GM12873 (cell line): Measurements from ENCODE around the gene RIN3.

Source experiments
- TF ChIP-seq, protein P1 (sequence below): IDR thresholded peaks from 2 replicates; pipeline ENCODE4 v1.5.1; 2012; ENCODE audit warnings: low read depth, mild to moderate bottlenecking, moderate library complexity, low read length, control low read depth; ENCODE audit not compliant: insufficient read depth; ENCODE audit errors: missing control alignments

RIN3 gene

DNA sequence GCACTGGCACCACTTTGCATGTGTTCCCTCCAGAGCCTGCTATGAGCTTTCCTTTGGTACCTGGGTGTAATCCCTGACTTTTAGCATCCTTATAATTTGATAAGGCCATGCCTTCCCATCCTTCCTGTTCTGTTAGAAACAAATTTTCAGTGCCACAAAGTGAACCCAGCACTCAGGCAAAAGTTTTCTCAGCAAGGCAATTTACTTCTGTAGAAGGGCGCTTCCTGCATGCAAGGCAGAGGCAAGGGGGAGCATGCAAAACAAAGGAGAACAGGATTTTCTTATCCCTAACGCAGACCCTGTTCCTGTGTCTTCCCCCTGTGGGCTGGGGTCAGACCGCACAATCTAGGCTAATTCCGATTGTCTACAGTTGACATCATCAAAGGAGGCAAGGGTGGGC is 108.7 kb downstream of the RIN3 start:
- TF ChIP-seq, protein P1, sequence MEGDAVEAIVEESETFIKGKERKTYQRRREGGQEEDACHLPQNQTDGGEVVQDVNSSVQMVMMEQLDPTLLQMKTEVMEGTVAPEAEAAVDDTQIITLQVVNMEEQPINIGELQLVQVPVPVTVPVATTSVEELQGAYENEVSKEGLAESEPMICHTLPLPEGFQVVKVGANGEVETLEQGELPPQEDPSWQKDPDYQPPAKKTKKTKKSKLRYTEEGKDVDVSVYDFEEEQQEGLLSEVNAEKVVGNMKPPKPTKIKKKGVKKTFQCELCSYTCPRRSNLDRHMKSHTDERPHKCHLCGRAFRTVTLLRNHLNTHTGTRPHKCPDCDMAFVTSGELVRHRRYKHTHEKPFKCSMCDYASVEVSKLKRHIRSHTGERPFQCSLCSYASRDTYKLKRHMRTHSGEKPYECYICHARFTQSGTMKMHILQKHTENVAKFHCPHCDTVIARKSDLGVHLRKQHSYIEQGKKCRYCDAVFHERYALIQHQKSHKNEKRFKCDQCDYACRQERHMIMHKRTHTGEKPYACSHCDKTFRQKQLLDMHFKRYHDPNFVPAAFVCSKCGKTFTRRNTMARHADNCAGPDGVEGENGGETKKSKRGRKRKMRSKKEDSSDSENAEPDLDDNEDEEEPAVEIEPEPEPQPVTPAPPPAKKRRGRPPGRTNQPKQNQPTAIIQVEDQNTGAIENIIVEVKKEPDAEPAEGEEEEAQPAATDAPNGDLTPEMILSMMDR: no peak

DNA sequence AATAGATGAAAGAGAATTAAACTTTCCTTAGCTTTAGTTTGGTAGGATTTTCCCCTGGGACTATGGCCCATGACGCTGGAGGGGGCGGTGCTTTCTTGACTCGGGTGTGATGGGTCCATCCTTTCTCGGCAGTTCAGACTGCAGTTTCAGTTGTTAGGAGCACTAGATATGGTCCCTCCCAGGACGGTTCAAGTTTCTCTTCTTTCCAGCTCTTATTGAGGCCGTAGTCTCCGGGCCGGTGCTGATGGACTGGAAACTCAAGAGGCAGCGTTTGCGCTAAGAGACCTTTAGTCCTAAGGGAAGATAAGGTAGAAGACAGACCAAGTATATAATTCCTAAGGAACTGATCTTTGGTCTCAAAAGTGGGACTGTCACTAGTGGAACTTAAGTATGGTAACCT is 111.2 kb downstream of the RIN3 start:
- TF ChIP-seq, protein P1: no peak

DNA sequence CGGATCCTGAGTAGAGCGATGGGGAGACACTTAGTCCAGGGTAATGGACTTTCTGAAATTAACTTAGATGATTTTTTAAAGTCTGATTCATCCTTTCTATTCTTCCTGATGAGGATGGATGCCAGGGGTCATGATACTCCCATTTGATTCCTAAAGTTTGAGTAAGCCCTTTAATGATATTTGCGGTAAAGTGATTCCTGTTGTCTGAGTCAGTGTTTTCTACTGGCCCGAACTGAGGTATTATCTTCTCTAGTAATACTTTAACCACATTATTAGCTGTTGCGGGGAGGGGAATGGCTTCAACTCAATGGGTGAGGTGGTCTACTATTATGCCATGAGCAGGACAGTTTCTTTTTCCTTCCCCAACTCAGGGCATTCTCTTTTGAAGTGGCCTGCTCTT is 111.6 kb downstream of the RIN3 start:
- TF ChIP-seq, protein P1: no peak

DNA sequence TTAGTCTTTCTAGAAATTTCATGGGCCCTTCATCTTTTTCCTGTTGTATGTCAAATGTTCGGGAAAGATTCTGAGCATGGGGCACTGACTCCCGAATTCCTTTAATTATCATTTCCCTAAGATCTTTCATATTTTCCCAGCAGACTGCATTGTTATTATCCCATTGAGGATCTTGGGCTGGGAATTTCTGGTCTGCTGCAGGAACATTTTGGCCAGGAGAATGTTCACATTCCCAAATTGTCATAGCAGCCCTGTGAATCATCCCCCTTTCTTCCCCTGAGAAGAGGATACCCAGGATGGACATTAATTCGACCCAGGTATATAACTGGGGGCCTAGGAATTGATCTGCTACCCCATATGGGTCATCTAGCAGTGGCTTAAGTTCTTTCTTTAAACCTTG is 112.5 kb downstream of the RIN3 start:
- TF ChIP-seq, protein P1: no peak

DNA sequence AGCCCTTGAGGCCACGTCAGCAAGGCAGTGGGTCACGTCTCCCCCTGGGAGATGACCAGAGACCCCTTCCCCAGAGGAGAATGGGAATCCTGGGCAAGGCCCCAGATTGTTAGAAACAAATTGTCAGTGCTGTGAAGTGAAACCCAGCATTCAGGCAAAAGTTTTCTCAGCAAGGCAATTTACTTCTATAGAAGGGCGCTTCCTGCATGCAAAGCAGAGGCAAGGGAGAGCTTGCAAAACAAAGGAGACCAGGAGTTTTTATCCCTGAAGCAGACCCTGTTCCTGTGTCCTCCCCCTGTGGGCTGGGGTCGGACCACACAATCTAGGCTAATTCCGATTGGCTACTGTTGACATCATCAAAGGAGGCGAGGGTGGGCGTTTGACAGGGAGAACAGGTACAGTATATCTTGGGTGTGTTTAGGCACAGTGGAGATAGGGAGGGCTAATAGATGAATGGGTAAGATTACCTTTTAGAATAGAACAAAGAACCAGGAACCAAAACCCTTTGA is 114.2 kb downstream of the RIN3 start:
- TF ChIP-seq, protein P1: no peak

DNA sequence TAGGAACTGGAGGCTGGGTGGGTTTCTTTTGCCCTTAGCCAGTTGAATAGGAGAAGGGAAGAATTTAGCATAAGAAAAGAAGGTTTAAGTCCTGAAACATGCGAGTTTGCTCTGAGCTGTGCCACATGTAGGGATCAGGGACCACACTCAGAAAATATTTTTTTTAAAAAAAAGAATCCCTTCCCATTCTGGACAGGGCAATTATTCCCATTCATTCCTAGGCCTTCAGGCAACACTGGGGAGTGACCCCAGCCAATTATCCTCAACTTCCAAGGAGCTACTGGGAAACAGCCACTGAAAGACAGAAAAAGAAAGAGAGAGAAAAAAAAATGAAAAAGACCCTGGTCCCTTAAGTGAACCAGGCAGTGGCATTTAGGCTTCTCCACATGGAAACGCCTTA is 115.1 kb downstream of the RIN3 start:
- TF ChIP-seq, protein P1: no peak

DNA sequence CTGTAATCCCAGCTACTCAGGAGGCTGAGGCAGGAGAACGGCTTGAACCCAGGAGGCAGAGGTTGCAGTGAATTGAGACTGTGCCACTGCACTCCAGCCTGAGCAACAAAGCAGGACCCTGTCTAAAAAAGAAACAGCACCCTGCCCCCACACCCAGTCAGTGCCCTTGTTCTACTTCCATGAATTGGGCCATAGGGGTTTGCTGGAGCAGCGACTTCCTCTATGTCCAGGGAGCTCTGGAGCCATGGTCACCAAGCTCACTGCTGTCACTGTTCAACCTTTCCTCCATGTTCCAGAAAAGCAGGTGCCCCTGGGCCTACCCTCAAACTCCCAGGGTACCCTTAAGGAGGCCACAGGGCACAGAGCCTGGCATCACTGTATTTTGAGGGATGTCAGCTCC is 116.8 kb downstream of the RIN3 start:
- TF ChIP-seq, protein P1: no peak
